WTC11 (cell line): ENCODE results near the gene TUBB. TPM values are rescaled to one million over a fixed set of nuclear protein-coding genes. Genes with fewer than 3 reads are reported as not detected.

ENCODE experiments used
- ATAC-seq: fragments of 200-7000 bp; cut with Tn5 transposase; 2 replicates; pipeline ENCODE4 v1.10.0; 2021; ENCODE audit warnings: mild to moderate bottlenecking, moderate library complexity
- CTCF ChIA-PET: fragments of 300-600 bp; sonication (Branson Sonifier 250); formaldehyde crosslinking; loops from one replicate; lab custom pipeline; 2021; ENCODE audit warnings: antibody characterized with exemption; lab: Charles Lee
- POLR2A ChIA-PET: fragments of 350-600 bp; sonication (Branson Sonifier 250); formaldehyde crosslinking; loops from one replicate; lab custom pipeline; 2021; ENCODE audit warnings: antibody characterized with exemption; lab: Charles Lee
- DNase-seq: peaks from one replicate; pipeline ENCODE4 v3.0.0; 2021; ENCODE audit warnings: low spot score
- H3K27ac Mint-ChIP-seq: 2 replicates; pipeline ENCODE4 v1.8.0; 2021; ENCODE audit warnings: mixed read lengths
- H3K27me3 Mint-ChIP-seq: 2 replicates; pipeline ENCODE4 v1.8.0; 2021; ENCODE audit warnings: low read depth, mild to moderate bottlenecking, moderate library complexity, mixed read lengths
- H3K36me3 Mint-ChIP-seq: 2 replicates; pipeline ENCODE4 v1.8.0; 2021; ENCODE audit warnings: mixed read lengths
- H3K4me1 Mint-ChIP-seq: 2 replicates; pipeline ENCODE4 v1.8.0; 2022; ENCODE audit warnings: mixed read lengths
- H3K4me3 Mint-ChIP-seq: 2 replicates; pipeline ENCODE4 v1.8.0; 2021; ENCODE audit warnings: mild to moderate bottlenecking, moderate library complexity, mixed read lengths
- H3K9me3 Mint-ChIP-seq: 2 replicates; pipeline ENCODE4 v1.8.0; 2021; ENCODE audit warnings: mixed read lengths
- ATF1 ChIP-seq: sonication (generic); formaldehyde crosslinking; IDR thresholded peaks from 2 replicates; pipeline ENCODE4 v1.8.1; 2023; ENCODE audit warnings: mild to moderate bottlenecking, moderate library complexity, missing genetic modification reagents
- ATF3 ChIP-seq: sonication (generic); formaldehyde crosslinking; conservative IDR thresholded peaks from 2 replicates; pipeline ENCODE4 v1.8.1; 2022; ENCODE audit warnings: mild to moderate bottlenecking, missing genetic modification reagents
- CBFB ChIP-seq: sonication (generic); formaldehyde crosslinking; IDR thresholded peaks from 2 replicates; pipeline ENCODE4 v1.8.1; 2022; ENCODE audit warnings: mild to moderate bottlenecking, low read depth, missing genetic modification reagents
- CREB1 ChIP-seq: sonication (generic); formaldehyde crosslinking; IDR thresholded peaks from 2 replicates; pipeline ENCODE4 v1.8.0; 2023; ENCODE audit warnings: mild to moderate bottlenecking, missing genetic modification reagents
- CREM ChIP-seq: sonication (generic); formaldehyde crosslinking; IDR thresholded peaks from 2 replicates; pipeline ENCODE4 v1.8.1; 2022; ENCODE audit warnings: mild to moderate bottlenecking, missing genetic modification reagents, moderate library complexity
- CTCF ChIP-seq: fragments of 200-600 bp; IDR thresholded peaks from 2 replicates; pipeline ENCODE4 v1.8.0; 2022; ENCODE audit warnings: antibody characterized with exemption
- EMX1 ChIP-seq: fragments of 250-450 bp; sonication (Bioruptor Pico); IDR thresholded peaks from 2 replicates; pipeline ENCODE4 v1.8.0; 2021; ENCODE audit warnings: mild to moderate bottlenecking
- FOXP1 ChIP-seq: sonication (generic); formaldehyde crosslinking; IDR thresholded peaks from 2 replicates; pipeline ENCODE4 v1.8.0; 2022; ENCODE audit warnings: missing genetic modification reagents, mild to moderate bottlenecking, moderate library complexity, borderline replicate concordance
- GTF2I ChIP-seq: fragments of 250-450 bp; sonication (Bioruptor Pico); conservative IDR thresholded peaks from 2 replicates; pipeline ENCODE4 v1.4.0; 2021; ENCODE audit warnings: mild to moderate bottlenecking
- HMGA2 ChIP-seq: fragments of 250-450 bp; sonication (Bioruptor Pico); IDR thresholded peaks from 2 replicates; pipeline ENCODE4 v1.4.0; 2021; ENCODE audit warnings: mild to moderate bottlenecking, moderate library complexity
- HMGXB4 ChIP-seq: sonication (generic); formaldehyde crosslinking; IDR thresholded peaks from 2 replicates; pipeline ENCODE4 v1.8.1; 2023; ENCODE audit warnings: mild to moderate bottlenecking, moderate library complexity, missing genetic modification reagents
- IRF2 ChIP-seq: sonication (generic); formaldehyde crosslinking; IDR thresholded peaks from 2 replicates; pipeline ENCODE4 v1.8.0; 2022; ENCODE audit warnings: low read depth, missing genetic modification reagents, borderline replicate concordance
- JUN ChIP-seq: sonication (generic); formaldehyde crosslinking; IDR thresholded peaks from 2 replicates; pipeline ENCODE4 v1.8.0; 2023; ENCODE audit warnings: mild to moderate bottlenecking, missing genetic modification reagents
- NR2C2 ChIP-seq: sonication (generic); formaldehyde crosslinking; IDR thresholded peaks from 2 replicates; pipeline ENCODE4 v1.8.0; 2022; ENCODE audit warnings: mild to moderate bottlenecking, missing genetic modification reagents
- PRDM15 ChIP-seq: sonication (generic); formaldehyde crosslinking; IDR thresholded peaks from 2 replicates; pipeline ENCODE4 v1.8.0; 2022; ENCODE audit warnings: missing genetic modification reagents
- TEAD4 ChIP-seq: sonication (generic); formaldehyde crosslinking; IDR thresholded peaks from 2 replicates; pipeline ENCODE4 v1.8.0; 2022; ENCODE audit warnings: mild to moderate bottlenecking, missing genetic modification reagents
- USF1 ChIP-seq: sonication (generic); formaldehyde crosslinking; IDR thresholded peaks from 2 replicates; pipeline ENCODE4 v1.8.0; 2022; ENCODE audit warnings: mild to moderate bottlenecking, missing genetic modification reagents
- ZBTB43 ChIP-seq: sonication (generic); formaldehyde crosslinking; IDR thresholded peaks from 2 replicates; pipeline ENCODE4 v1.8.1; 2023; ENCODE audit warnings: mild to moderate bottlenecking, missing genetic modification reagents
- ZNF423 ChIP-seq: fragments of 250-450 bp; sonication (Bioruptor Pico); IDR thresholded peaks from 2 replicates; pipeline ENCODE4 v2.1.2; 2022; ENCODE audit warnings: mild to moderate bottlenecking, moderate library complexity
- ZNF425 ChIP-seq: fragments of 250-450 bp; sonication (Bioruptor Pico); conservative IDR thresholded peaks from 2 replicates; pipeline ENCODE4 v1.9.0; 2021; ENCODE audit warnings: mild to moderate bottlenecking
- ZSCAN18 ChIP-seq: fragments of 250-450 bp; sonication (Bioruptor Pico); IDR thresholded peaks from 2 replicates; pipeline ENCODE4 v2.1.2; 2022; ENCODE audit warnings: mild to moderate bottlenecking, moderate library complexity
- total RNA-seq: library from RNA; stranded (reverse); gene quantifications from 3 replicates; pipeline ENCODE4 v1.2.3, GENCODE V29; 2021

TUBB gene
- total RNA-seq, 1 experiment from 2014 or later: 1,503 TPM

- no peak for TF ChIP-seq HMGXB4 (CRISPR knock-in tag)
- no peak for TF ChIP-seq FOXP1 (CRISPR knock-in tag)
- TF ChIP-seq TEAD4 (CRISPR knock-in tag): no peak
- no peak for TF ChIP-seq EMX1 (CRISPR knock-in tag)
- no peak for TF ChIP-seq ZBTB43
- TF ChIP-seq IRF2: no peak
- no peak for TF ChIP-seq HMGA2 (CRISPR knock-in tag)
- no peak for TF ChIP-seq CREB1 (CRISPR knock-in tag)
Measured at GRCh38 chr6:30709101-30709868, 10.9 kb upstream of the TUBB start (continued).

- ChIA-PET POLR2A (interaction anchor here (1.2 to 1.3 kb wide), 2 partner anchors 8 to 24 kb away, joined by 3 to 4 read pairs; no protein-coding TSS in a partner anchor), CTCF (no interaction called here)
- Mint-ChIP-seq H3K27me3 (no peaks in the 10 kb centered on the region), H3K27ac (no peak overlapping the region), H3K36me3 (peaks cover 74% of the 10 kb centered on the region), H3K9me3 (no peaks in the 10 kb centered on the region), H3K4me1 (peaks cover 22% of the 10 kb centered on the region), H3K4me3 (no peak overlapping the region)
- no peak for ATAC-seq
- no peak for DNase-seq
- TF ChIP-seq CREM (CRISPR knock-in tag): no peak
- TF ChIP-seq ATF3 (CRISPR knock-in tag): no peak
- no peak for TF ChIP-seq ATF1 (CRISPR knock-in tag)
- TF ChIP-seq ZNF425 (CRISPR knock-in tag): no peak
- no peak for TF ChIP-seq ZSCAN18 (CRISPR knock-in tag)
- TF ChIP-seq JUN: no peak
- no peak for TF ChIP-seq ZNF423
- TF ChIP-seq CBFB (CRISPR knock-in tag): no peak
- no peak for TF ChIP-seq GTF2I (CRISPR knock-in tag)
- no peak for TF ChIP-seq NR2C2
- no peak for TF ChIP-seq USF1 (CRISPR knock-in tag)
- TF ChIP-seq PRDM15 (CRISPR knock-in tag): no peak
- no peak for TF ChIP-seq CTCF
Measured at GRCh38 chr6:30711758-30712380, 8.3 kb upstream of the TUBB start.
